OCI-M2 (cell line): ENCODE results near the gene FKBP14.
"Not testable (repeated sequence)": the region's sequence is repeated elsewhere in the genome, so short reads cannot be mapped to it uniquely, and the experiment has no call there.

Source experiments
- DNase-seq: peaks from one replicate; lab custom pipeline; 2025; ENCODE audit not compliant: unreplicated experiment; lab: John Stamatoyannopoulos, UW

Gene FKBP14

DNA sequence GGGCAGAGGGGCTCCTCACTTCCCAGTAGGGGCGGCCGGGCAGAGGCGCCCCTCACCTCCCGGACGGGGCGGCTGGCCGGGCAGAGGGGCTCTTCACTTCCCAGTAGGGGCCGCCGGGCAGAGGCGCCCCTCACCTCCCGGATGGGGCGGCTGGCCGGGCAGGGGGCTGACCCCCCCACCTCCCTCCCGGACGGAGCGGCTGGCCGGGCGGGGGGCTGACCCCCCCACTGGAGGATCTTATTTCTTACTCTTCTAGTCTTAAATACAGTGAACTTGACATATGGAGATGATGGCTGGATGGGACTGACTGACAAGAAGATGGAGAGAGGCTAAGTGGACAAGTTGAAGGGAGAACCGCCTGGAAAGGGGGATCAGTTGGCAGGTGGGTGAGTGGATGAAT lies 64.9 kb downstream of the FKBP14 start:
- DNase-seq, result not testable (repeated sequence)
